Vagina (tissue), 2 donors: Measurements from ENCODE around the gene SAAL1. TPM values are rescaled to one million over a fixed set of nuclear protein-coding genes. Genes with fewer than 3 reads are reported as not detected.
"Not testable (repeated sequence)": the region's sequence is repeated elsewhere in the genome, so short reads cannot be mapped to it uniquely, and the experiment has no call there.

ENCODE experiments used
- DNase-seq, 2 donors: peaks; one replicate each; pipeline ENCODE4 v3.0.0-alpha.2; 2017; ENCODE audit errors: extremely low spot score in 2 of 2
- H3K27ac ChIP-seq: fragments of 200-600 bp; sonication (generic); one replicate; pipeline ENCODE4 v1.5.1; 2019
- H3K27me3 ChIP-seq: fragments of 200-600 bp; sonication (generic); one replicate; pipeline ENCODE4 v1.5.1; 2019
- H3K36me3 ChIP-seq, 2 donors: fragments of 200-600 bp; sonication (generic); one replicate each; pipeline ENCODE4 v1.5.1; 2017 to 2019
- H3K4me1 ChIP-seq: fragments of 200-600 bp; sonication (generic); one replicate; pipeline ENCODE4 v1.5.1; 2019
- H3K4me3 ChIP-seq, 2 donors: fragments of 200-600 bp; sonication (generic); 1 replicate in 1 of 2; 2 replicates in 1 of 2; pipeline ENCODE4 v1.5.1; 2016 to 2019
- H3K9me3 ChIP-seq: fragments of 200-600 bp; sonication (generic); one replicate; pipeline ENCODE4 v1.5.1; 2019
- CTCF ChIP-seq, 3 experiments: fragments of 450-650 bp in 2 of 3; fragments of 200-600 bp in 1 of 3; sonication (generic) in 1 of 3; IDR thresholded peaks; one replicate each; pipeline ENCODE4 v1.5.1; 2017 to 2019; ENCODE audit warnings: antibody characterized with exemption in 3 of 3, mild to moderate bottlenecking in 2 of 3, moderate library complexity in 2 of 3
- POLR2A ChIP-seq, 2 donors: fragments of 450-650 bp; IDR thresholded peaks; one replicate each; pipeline ENCODE4 v1.6.1; 2017; ENCODE audit warnings: antibody characterized with exemption in 2 of 2, mild to moderate bottlenecking in 2 of 2, moderate library complexity in 2 of 2
- POLR2AphosphoS5 ChIP-seq, 2 donors: sonication (generic); formaldehyde crosslinking; IDR thresholded peaks; one replicate each; pipeline ENCODE4 v1.9.0; 2017; ENCODE audit warnings: antibody characterized with exemption in 2 of 2, mild to moderate bottlenecking in 2 of 2, low read depth in 1 of 2; ENCODE audit not compliant: insufficient read depth in 1 of 2
- intact Hi-C: fragments of 100-400 bp; cut with DNase I; formaldehyde crosslinking; loops from one replicate; pipeline ENCODE4 v1.15.1; 2023
- total RNA-seq: library from RNA; depleted of rRNA; stranded (reverse); fragments of >200 nt; gene quantifications from one replicate; pipeline ENCODE4 v1.2.3, GENCODE V29; 2016

SAAL1 gene
- total RNA-seq, 1 donor from 2014 or later = 15.2 TPM

GRCh38 chr11:18140145-18140544 is 34.3 kb upstream of the SAAL1 start:
- no peak for TF ChIP-seq POLR2A (IDR thresholded peaks at IDR 0.05)
- no peak for TF ChIP-seq CTCF (IDR thresholded peaks at IDR 0.05)
- no peak for TF ChIP-seq POLR2AphosphoS5 (IDR thresholded peaks at IDR 0.05; ENCODE audit: insufficient read depth in 1 of 2, low read depth in 1 of 2)
- intact Hi-C loops = no loop called here

GRCh38 chr11:18137186-18137800 is 31.4 kb upstream of the SAAL1 start:
- no peaks in the 10 kb centered on the region for H3K4me1 ChIP-seq
- H3K9me3 ChIP-seq = no peaks in the 10 kb centered on the region
- DNase-seq = no peak
- H3K4me3 ChIP-seq = no peak overlapping the region
- no peaks in the 10 kb centered on the region for H3K27me3 ChIP-seq
- H3K27ac ChIP-seq = no peak overlapping the region
- intact Hi-C loops = no loop called here
- H3K36me3 ChIP-seq = no peaks in the 10 kb centered on the region
- TF ChIP-seq POLR2AphosphoS5 (IDR thresholded peaks at IDR 0.05; ENCODE audit: insufficient read depth in 1 of 2, low read depth in 1 of 2) (no peak), CTCF (IDR thresholded peaks at IDR 0.05) (no peak), POLR2A (IDR thresholded peaks at IDR 0.05) (no peak)

More at GRCh38 chr11:18140145-18140544, 34.3 kb upstream of the SAAL1 start:
- Histone ChIP-seq H3K4me3 (no peak overlapping the region), H3K27me3 (no peaks in the 10 kb centered on the region), H3K36me3 (no peaks in the 10 kb centered on the region), H3K27ac (no peak overlapping the region), H3K9me3 (no peaks in the 10 kb centered on the region), H3K4me1 (no peaks in the 10 kb centered on the region)
- DNase-seq = no peak

- no peak overlapping the region for H3K4me3 ChIP-seq
- H3K4me1 ChIP-seq = no peaks in the 10 kb centered on the region
- H3K36me3 ChIP-seq = no peaks in the 10 kb centered on the region
- no peak for DNase-seq
- no peak overlapping the region for H3K27ac ChIP-seq
- no peaks in the 10 kb centered on the region for H3K9me3 ChIP-seq
- TF ChIP-seq POLR2AphosphoS5 (IDR thresholded peaks at IDR 0.05; ENCODE audit: insufficient read depth in 1 of 2, low read depth in 1 of 2) = no peak
- no peak for TF ChIP-seq POLR2A (IDR thresholded peaks at IDR 0.05)
- TF ChIP-seq CTCF (IDR thresholded peaks at IDR 0.05) = no peak
- no peaks in the 10 kb centered on the region for H3K27me3 ChIP-seq
- intact Hi-C loops = no loop called here
Observed at GRCh38 chr11:18135308-18135707, 29.4 kb upstream of the SAAL1 start.

- no peaks in the 10 kb centered on the region for H3K4me1 ChIP-seq
- no peak within 1 kb of the TSS for H3K4me3 ChIP-seq
- H3K36me3 ChIP-seq = no peaks in the 10 kb centered on the region
- no peak for DNase-seq
- no peak within 1 kb of the TSS for H3K27ac ChIP-seq
- H3K27me3 ChIP-seq = no peaks in the 10 kb centered on the region
- intact Hi-C loops = no loop called here
- TF ChIP-seq POLR2A (IDR thresholded peaks at IDR 0.05) = no peak
- H3K9me3 ChIP-seq = no peaks in the 10 kb centered on the region
Observed at GRCh38 chr11:18132341-18132740, 26.5 kb upstream of the SAAL1 start, which contains the start of gene MRGPRX3. Gene MRGPRX3, plus strand, starts transcription at chr11:18132571. Its CDS starts 4,632 bp downstream, at chr11:18137203.

- intact Hi-C loops, H3K36me3 ChIP-seq, H3K27ac ChIP-seq, H3K4me3 ChIP-seq, H3K4me1 ChIP-seq, H3K9me3 ChIP-seq, DNase-seq, H3K27me3 ChIP-seq: not testable (repeated sequence)
Observed at GRCh38 chr11:18131115-18131514, 25.2 kb upstream of the SAAL1 start.

GRCh38 chr11:18121331-18121828 is 15.5 kb upstream of the SAAL1 start:
- H3K9me3 ChIP-seq, intact Hi-C loops, H3K4me1 ChIP-seq, DNase-seq, H3K27ac ChIP-seq, H3K4me3 ChIP-seq, H3K27me3 ChIP-seq, H3K36me3 ChIP-seq: not testable (repeated sequence)
